HepG2 (cell line): ENCODE results near the gene FNDC3B. TPM values are rescaled to one million over a fixed set of nuclear protein-coding genes. Genes with fewer than 3 reads are reported as not detected.

Source experiments
- DNMT3B ChIP-seq: conservative IDR thresholded peaks from 2 replicates; pipeline ENCODE4 v1.6.1; 2016; ENCODE audit warnings: missing biosample characterization, control low read depth
- ETV5 ChIP-seq: IDR thresholded peaks from 2 replicates; pipeline ENCODE4 v1.6.1; 2018; ENCODE audit warnings: missing biosample characterization, missing genetic modification reagents, inconsistent platforms, borderline replicate concordance
- JUNB ChIP-seq: sonication (generic); formaldehyde crosslinking; IDR thresholded peaks from 2 replicates; pipeline ENCODE4 v1.8.0; 2022; ENCODE audit warnings: missing genetic modification reagents, mild to moderate bottlenecking, borderline replicate concordance
- KLF9 ChIP-seq: IDR thresholded peaks from 2 replicates; pipeline ENCODE4 v1.6.1; 2016; ENCODE audit warnings: low read depth
- MXD4 ChIP-seq: IDR thresholded peaks from 2 replicates; pipeline ENCODE4 v1.6.1; 2016; ENCODE audit warnings: mild to moderate bottlenecking, missing biosample characterization, missing genetic modification reagents
- MXI1 ChIP-seq: IDR thresholded peaks from 3 replicates; pipeline ENCODE4 v1.6.1; 2012; ENCODE audit warnings: low read depth, low read length, inconsistent platforms, borderline replicate concordance
- NFE2 ChIP-seq: sonication (generic); formaldehyde crosslinking; IDR thresholded peaks from 2 replicates; pipeline ENCODE4 v1.4.0; 2020; ENCODE audit warnings: missing genetic modification reagents
- SRF ChIP-seq: IDR thresholded peaks from 2 replicates; pipeline ENCODE4 v1.6.1; 2011; ENCODE audit warnings: mild to moderate bottlenecking, low read depth, low read length, moderate library complexity
- ZBTB4 ChIP-seq: sonication (generic); formaldehyde crosslinking; IDR thresholded peaks from 2 replicates; pipeline ENCODE4 v1.4.0; 2020; ENCODE audit warnings: missing genetic modification reagents, mild to moderate bottlenecking, borderline replicate concordance
- ZFP62 ChIP-seq: sonication (generic); formaldehyde crosslinking; IDR thresholded peaks from 2 replicates; pipeline ENCODE4 v1.4.0; 2020; ENCODE audit warnings: missing genetic modification reagents
- ZNF329 ChIP-seq: sonication (generic); formaldehyde crosslinking; IDR thresholded peaks from 2 replicates; pipeline ENCODE4 v1.9.0; 2021; ENCODE audit warnings: low read depth, mild to moderate bottlenecking, missing genetic modification reagents
- ZNF331 ChIP-seq: sonication (generic); formaldehyde crosslinking; IDR thresholded peaks from 2 replicates; pipeline ENCODE4 v1.4.0; 2020; ENCODE audit warnings: missing genetic modification reagents
- ZNF337 ChIP-seq: sonication (generic); formaldehyde crosslinking; IDR thresholded peaks from 2 replicates; pipeline ENCODE4 v1.5.1; 2020; ENCODE audit warnings: missing genetic modification reagents, low read depth, mild to moderate bottlenecking, borderline replicate concordance
- ZNF407 ChIP-seq: sonication (generic); formaldehyde crosslinking; IDR thresholded peaks from one replicate; pipeline ENCODE4 v1.5.1; 2020; ENCODE audit warnings: mild to moderate bottlenecking, missing genetic modification reagents; ENCODE audit errors: not compliant biosample characterization
- ZNF644 ChIP-seq: IDR thresholded peaks from 2 replicates; pipeline ENCODE4 v1.6.1; 2016; ENCODE audit warnings: low read depth
- ZNF709 ChIP-seq: sonication (generic); formaldehyde crosslinking; IDR thresholded peaks from 2 replicates; pipeline ENCODE4 v1.5.0; 2020; ENCODE audit warnings: mild to moderate bottlenecking, missing genetic modification reagents
- polyA plus RNA-seq, 8 experiments: library from polyadenylated mRNA; depleted of rRNA in 3 of 8; stranded (reverse) in 7 of 8; unstranded in 1 of 8; fragments of >200 nt; fragmentation: Illumina TruSeq in 4 of 8; extraction: Trizol in 4 of 8; gene quantifications; 2 replicates each; pipeline versions ENCODE4 v1.2.1 to v1.2.3, GENCODE V29; 2011 to 2016; ENCODE audit warnings: low read depth in 4 of 8, missing spikeins in 1 of 8, mixed read lengths in 1 of 8; ENCODE audit not compliant: insufficient read depth in 1 of 8
- total RNA-seq, 5 experiments: library from RNA; depleted of rRNA; stranded (reverse); fragments of >200 nt; fragmentation: Illumina TruSeq; extraction: Trizol; gene quantifications; 2 replicates each; pipeline ENCODE4 v1.2.3, GENCODE V29; 2016; ENCODE audit warnings: low read depth in 1 of 5
- TF ChIP-seq, protein P1 (sequence below): sonication (generic); formaldehyde crosslinking; conservative IDR thresholded peaks from 2 replicates; pipeline ENCODE4 v1.5.0; 2020; ENCODE audit warnings: missing genetic modification reagents

Gene FNDC3B
- total and polyA plus RNA-seq, 2 of the 13 experiments (the other 11 are each of a cell fraction or from before 2014, with no cell fraction given): 74.8 to 103 TPM

GRCh38 chr3:172039436-172040077 is at the start of gene FNDC3B (continued):
- TF ChIP-seq, protein P1, sequence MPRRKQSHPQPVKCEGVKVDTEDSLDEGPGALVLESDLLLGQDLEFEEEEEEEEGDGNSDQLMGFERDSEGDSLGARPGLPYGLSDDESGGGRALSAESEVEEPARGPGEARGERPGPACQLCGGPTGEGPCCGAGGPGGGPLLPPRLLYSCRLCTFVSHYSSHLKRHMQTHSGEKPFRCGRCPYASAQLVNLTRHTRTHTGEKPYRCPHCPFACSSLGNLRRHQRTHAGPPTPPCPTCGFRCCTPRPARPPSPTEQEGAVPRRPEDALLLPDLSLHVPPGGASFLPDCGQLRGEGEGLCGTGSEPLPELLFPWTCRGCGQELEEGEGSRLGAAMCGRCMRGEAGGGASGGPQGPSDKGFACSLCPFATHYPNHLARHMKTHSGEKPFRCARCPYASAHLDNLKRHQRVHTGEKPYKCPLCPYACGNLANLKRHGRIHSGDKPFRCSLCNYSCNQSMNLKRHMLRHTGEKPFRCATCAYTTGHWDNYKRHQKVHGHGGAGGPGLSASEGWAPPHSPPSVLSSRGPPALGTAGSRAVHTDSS (CRISPR knock-in tag): no peak
- TF ChIP-seq ZNF644 (CRISPR knock-in tag) (0 out of 2 replicates have a peak, but pooled peaks have one; percentile 21), SRF (peak; percentile 73; the same call in 1 of the 2 replicates), JUNB (CRISPR knock-in tag) (no peak), ZNF407 (CRISPR knock-in tag) (no peak), KLF9 (CRISPR knock-in tag) (no peak), NFE2 (CRISPR knock-in tag) (no peak), DNMT3B (CRISPR knock-in tag) (no peak; the same call in 1 of the 2 replicates), ZNF329 (no peak), ZNF709 (peak; percentile 82), MXI1 (peak; percentile 87; the same call in 2 of the 3 replicates), ZNF331 (CRISPR knock-in tag) (peak; percentile 39), ZBTB4 (CRISPR knock-in tag) (no peak; the same call in 1 of the 2 replicates), MXD4 (CRISPR knock-in tag) (no peak; the same call in 1 of the 2 replicates), ZNF337 (CRISPR knock-in tag) (no peak), ZFP62 (CRISPR knock-in tag) (no peak), ETV5 (0 out of 2 replicates have a peak, but pooled peaks have one; percentile 15)
